ENCODE data around the gene LGALS9. TPM values are rescaled to one million over a fixed set of nuclear protein-coding genes. Genes with fewer than 3 reads are reported as not detected.
"Not testable (repeated sequence)": the region's sequence is repeated elsewhere in the genome, so short reads cannot be mapped to it uniquely, and the experiment has no call there.

Gene LGALS9
- total RNA-seq, 1 donor from 2014 or later, result 4.5 TPM

DNA sequence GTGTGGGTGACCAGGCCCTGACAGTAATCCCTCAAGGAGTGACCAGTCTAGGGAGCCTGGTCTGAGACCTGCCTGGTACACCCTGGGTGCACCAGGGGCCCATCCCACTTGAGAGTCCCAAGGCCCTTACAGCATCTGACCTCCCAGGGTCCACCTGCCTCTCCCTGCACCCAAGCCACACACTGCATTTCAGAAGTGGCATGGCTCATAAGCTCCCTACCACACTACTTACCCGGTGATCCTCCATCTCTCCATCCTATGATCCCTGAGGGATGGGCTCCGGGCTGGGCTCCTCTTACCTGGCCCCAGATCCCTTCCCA, 40.6 kb downstream of the LGALS9 start:
- no peaks in the 10 kb centered on the region for H3K4me1 Mint-ChIP-seq (ENCODE audit: unreplicated experiment)
- no peaks in the 10 kb centered on the region for H3K27me3 Mint-ChIP-seq (ENCODE audit: unreplicated experiment)
- no peak for TF ChIP-seq CTCF (IDR thresholded peaks at IDR 0.05)
- H3K9me3 Mint-ChIP-seq (ENCODE audit: unreplicated experiment), result no peaks in the 10 kb centered on the region
- no peak overlapping the region for H3K4me3 Mint-ChIP-seq (ENCODE audit: unreplicated experiment)
- no peak overlapping the region for H3K27ac Mint-ChIP-seq (ENCODE audit: unreplicated experiment)
- no peak for DNase-seq (ENCODE audit: extremely low spot score, unreplicated experiment)
- H3K36me3 Mint-ChIP-seq (ENCODE audit: unreplicated experiment), result no peaks in the 10 kb centered on the region

DNA sequence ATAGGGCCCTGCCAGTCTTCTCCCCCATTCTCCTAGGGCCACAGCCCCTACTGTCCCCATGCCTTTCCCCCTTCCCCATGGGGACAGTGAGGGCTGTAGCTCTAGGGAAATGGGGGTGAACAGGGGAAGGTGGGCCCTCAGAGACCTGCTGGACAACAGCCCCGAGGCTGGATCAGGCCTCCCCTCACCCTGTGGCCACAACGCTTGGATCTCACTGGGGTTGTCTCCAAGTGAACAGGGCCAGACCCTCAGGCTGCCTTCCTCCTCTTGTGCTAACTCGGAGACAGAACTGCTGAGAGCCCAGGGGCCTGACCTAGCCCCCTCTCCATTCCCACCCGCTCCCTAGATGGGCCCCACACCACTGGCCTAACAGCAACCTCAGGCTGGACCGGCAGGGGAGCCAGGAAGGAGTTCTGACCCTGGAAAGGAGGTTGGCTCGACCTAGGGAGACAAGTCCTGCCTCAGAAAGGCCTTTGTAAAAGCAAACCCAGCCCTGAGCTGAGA, 41.0 kb downstream of the LGALS9 start:
- H3K9me3 Mint-ChIP-seq (ENCODE audit: unreplicated experiment); H3K27ac Mint-ChIP-seq (ENCODE audit: unreplicated experiment); DNase-seq (ENCODE audit: extremely low spot score, unreplicated experiment); H3K4me3 Mint-ChIP-seq (ENCODE audit: unreplicated experiment); H3K4me1 Mint-ChIP-seq (ENCODE audit: unreplicated experiment); H3K36me3 Mint-ChIP-seq (ENCODE audit: unreplicated experiment); H3K27me3 Mint-ChIP-seq (ENCODE audit: unreplicated experiment): not testable (repeated sequence)

DNA sequence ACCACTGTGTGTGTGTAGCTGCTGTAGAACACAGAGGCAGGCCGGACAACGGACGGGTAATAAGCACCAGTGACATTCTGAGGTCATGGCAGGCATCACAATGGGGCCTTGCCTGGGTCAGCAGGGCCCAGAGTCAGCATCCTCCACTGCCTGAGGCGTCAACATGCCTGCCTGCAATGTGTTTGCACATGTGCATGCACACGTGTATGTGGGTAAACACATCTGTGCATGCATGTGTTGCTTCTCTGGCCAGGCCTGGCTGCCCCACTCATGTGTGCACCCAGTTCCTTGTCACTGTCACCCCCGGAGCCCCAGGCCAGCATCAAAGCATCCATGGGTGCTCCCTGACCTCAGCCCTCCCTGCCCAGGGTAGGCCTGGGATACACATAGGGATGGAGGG, 43.3 kb downstream of the LGALS9 start:
- no peaks in the 10 kb centered on the region for H3K9me3 Mint-ChIP-seq (ENCODE audit: unreplicated experiment)
- H3K27ac Mint-ChIP-seq (ENCODE audit: unreplicated experiment), result no peak overlapping the region
- no peak overlapping the region for H3K4me3 Mint-ChIP-seq (ENCODE audit: unreplicated experiment)
- H3K4me1 Mint-ChIP-seq (ENCODE audit: unreplicated experiment), result no peaks in the 10 kb centered on the region
- no peak for DNase-seq (ENCODE audit: extremely low spot score, unreplicated experiment)
- H3K27me3 Mint-ChIP-seq (ENCODE audit: unreplicated experiment), result peaks cover 11% of the 10 kb centered on the region
- no peaks in the 10 kb centered on the region for H3K36me3 Mint-ChIP-seq (ENCODE audit: unreplicated experiment)
- TF ChIP-seq CTCF (IDR thresholded peaks at IDR 0.05), result no peak

GRCh38 chr17:27677191-27677590, 46.2 kb downstream of the LGALS9 start:
- H3K4me3 Mint-ChIP-seq (ENCODE audit: unreplicated experiment), result no peak overlapping the region
- H3K36me3 Mint-ChIP-seq (ENCODE audit: unreplicated experiment), result no peaks in the 10 kb centered on the region
- peaks cover 25% of the 10 kb centered on the region for H3K27me3 Mint-ChIP-seq (ENCODE audit: unreplicated experiment)
- H3K9me3 Mint-ChIP-seq (ENCODE audit: unreplicated experiment), result no peaks in the 10 kb centered on the region
- no peak overlapping the region for H3K27ac Mint-ChIP-seq (ENCODE audit: unreplicated experiment)
- TF ChIP-seq CTCF (IDR thresholded peaks at IDR 0.05), result no peak
- no peak for DNase-seq (ENCODE audit: extremely low spot score, unreplicated experiment)
- no peaks in the 10 kb centered on the region for H3K4me1 Mint-ChIP-seq (ENCODE audit: unreplicated experiment)

- H3K27ac Mint-ChIP-seq (ENCODE audit: unreplicated experiment); H3K4me1 Mint-ChIP-seq (ENCODE audit: unreplicated experiment); H3K36me3 Mint-ChIP-seq (ENCODE audit: unreplicated experiment); H3K4me3 Mint-ChIP-seq (ENCODE audit: unreplicated experiment); H3K9me3 Mint-ChIP-seq (ENCODE audit: unreplicated experiment); DNase-seq (ENCODE audit: extremely low spot score, unreplicated experiment): not testable (repeated sequence)
- peaks cover 15% of the 10 kb centered on the region for H3K27me3 Mint-ChIP-seq (ENCODE audit: unreplicated experiment)
Observed at GRCh38 chr17:27686322-27686721, 55.3 kb downstream of the LGALS9 start.

DNA sequence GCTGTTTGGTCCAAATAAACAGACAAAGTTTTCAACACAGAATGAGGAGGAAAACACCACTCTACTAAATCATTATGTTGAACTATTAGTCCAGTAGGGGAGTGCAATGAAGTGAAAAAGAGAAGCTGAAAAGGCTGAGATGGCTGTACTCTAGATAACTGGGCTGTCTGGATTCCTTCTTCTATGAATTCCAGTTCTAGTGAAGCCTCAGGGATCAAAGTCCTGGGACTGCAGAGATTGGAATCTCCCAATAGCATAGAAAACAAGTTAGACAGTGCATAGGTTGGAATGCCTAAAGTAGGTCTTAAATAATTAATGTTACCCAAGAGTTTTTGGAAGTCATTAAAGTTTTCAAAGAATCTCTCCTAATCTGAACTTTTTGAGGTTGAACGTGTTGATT, 59.9 kb downstream of the LGALS9 start:
- no peak overlapping the region for H3K27ac Mint-ChIP-seq (ENCODE audit: unreplicated experiment)
- H3K4me1 Mint-ChIP-seq (ENCODE audit: unreplicated experiment), result no peaks in the 10 kb centered on the region
- no peaks in the 10 kb centered on the region for H3K36me3 Mint-ChIP-seq (ENCODE audit: unreplicated experiment)
- H3K4me3 Mint-ChIP-seq (ENCODE audit: unreplicated experiment), result no peak overlapping the region
- DNase-seq (ENCODE audit: extremely low spot score, unreplicated experiment), result no peak
- peaks cover 6% of the 10 kb centered on the region for H3K27me3 Mint-ChIP-seq (ENCODE audit: unreplicated experiment)
- no peak for TF ChIP-seq CTCF (IDR thresholded peaks at IDR 0.05)
- H3K9me3 Mint-ChIP-seq (ENCODE audit: unreplicated experiment), result peaks cover 20% of the 10 kb centered on the region

DNA sequence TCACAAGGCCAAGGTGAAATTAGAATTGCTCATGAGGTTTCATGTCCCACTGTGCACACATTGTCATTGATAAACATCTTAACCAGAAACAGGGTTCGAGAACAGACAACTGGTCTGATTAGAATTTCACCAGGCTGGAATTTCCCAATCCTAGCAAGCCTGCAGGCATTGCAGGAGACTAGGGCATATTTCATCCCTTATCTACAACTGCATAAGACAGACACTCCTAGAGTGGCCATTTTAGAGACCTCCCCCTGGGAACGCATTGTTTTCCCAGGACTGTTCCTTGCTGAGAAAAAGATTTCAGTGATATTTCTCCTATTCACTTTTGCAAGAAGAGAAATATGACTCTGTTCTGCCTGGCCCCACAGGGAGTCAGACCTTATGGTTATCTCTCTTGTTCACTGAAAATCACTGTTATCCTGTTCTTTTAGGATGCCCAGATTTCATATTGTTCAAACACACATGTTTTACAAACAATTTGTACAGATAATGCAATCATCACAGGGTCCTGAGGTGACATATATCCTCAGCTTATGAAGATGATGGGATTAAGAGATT, 64.3 kb downstream of the LGALS9 start:
- not testable (repeated sequence) for H3K4me1 Mint-ChIP-seq (ENCODE audit: unreplicated experiment); H3K4me3 Mint-ChIP-seq (ENCODE audit: unreplicated experiment); H3K27me3 Mint-ChIP-seq (ENCODE audit: unreplicated experiment); DNase-seq (ENCODE audit: extremely low spot score, unreplicated experiment); H3K27ac Mint-ChIP-seq (ENCODE audit: unreplicated experiment); H3K36me3 Mint-ChIP-seq (ENCODE audit: unreplicated experiment)
- H3K9me3 Mint-ChIP-seq (ENCODE audit: unreplicated experiment), result peaks cover 18% of the 10 kb centered on the region

All from osteocyte (in vitro differentiated cells).